GM19468 (cell line): ENCODE results near the gene FBXL13.
"Not testable (repeated sequence)": the region's sequence is repeated elsewhere in the genome, so short reads cannot be mapped to it uniquely, and the experiment has no call there.

Experiments used
- ATAC-seq: cut with Tn5 transposase; IDR thresholded peaks from one replicate; pipeline ENCODE4 v1.9.1; 2021; ENCODE audit warnings: mild to moderate bottlenecking, moderate library complexity, moderate number of reproducible peaks; ENCODE audit not compliant: unreplicated experiment; ENCODE audit errors: extremely low read depth

The FBXL13 gene

GRCh38 chr7:103074519-103075336, at the start of gene FBXL13, which contains the start of gene ARMC10:
TSS of gene FBXL13 (minus strand) at chr7:103074796.
TSS of gene ARMC10 (plus strand) at chr7:103075140. CDS start at chr7:103075273, 133 bp downstream.
- ATAC-seq, result peak; percentile 86

- no peak for ATAC-seq
These were observed 48.9 kb upstream of the FBXL13 start for GRCh38 chr7:103123529-103123928.

- ATAC-seq, result no peak
These were observed 47.0 kb upstream of the FBXL13 start for GRCh38 chr7:103121641-103122040.

GRCh38 chr7:103120362-103120761, 45.8 kb upstream of the FBXL13 start:
- no peak for ATAC-seq

- no peak for ATAC-seq
These were observed 45.2 kb upstream of the FBXL13 start for GRCh38 chr7:103119791-103120291.

- no peak for ATAC-seq
These were observed 42.9 kb upstream of the FBXL13 start for GRCh38 chr7:103117465-103117864.

GRCh38 chr7:103116991-103117390, 42.4 kb upstream of the FBXL13 start:
- no peak for ATAC-seq

- no peak for ATAC-seq
These were observed 41.9 kb upstream of the FBXL13 start for GRCh38 chr7:103116511-103116910.

GRCh38 chr7:103115771-103116170, 41.2 kb upstream of the FBXL13 start:
- no peak for ATAC-seq

GRCh38 chr7:103114576-103115008, 40.0 kb upstream of the FBXL13 start:
- no peak for ATAC-seq

- ATAC-seq, result no peak
These were observed 38.6 kb upstream of the FBXL13 start for GRCh38 chr7:103113164-103113563.

- not testable (repeated sequence) for ATAC-seq
These were observed 32.1 kb upstream of the FBXL13 start for GRCh38 chr7:103106703-103107070.

- no peak for ATAC-seq
These were observed 31.6 kb upstream of the FBXL13 start for GRCh38 chr7:103106005-103106702.

- no peak for ATAC-seq
These were observed 26.9 kb upstream of the FBXL13 start for GRCh38 chr7:103101543-103101942.

GRCh38 chr7:103100348-103100747, 25.8 kb upstream of the FBXL13 start:
- ATAC-seq, result no peak

- ATAC-seq, result no peak
These were observed 22.4 kb upstream of the FBXL13 start for GRCh38 chr7:103097041-103097440.

- not testable (repeated sequence) for ATAC-seq
These were observed 21.0 kb upstream of the FBXL13 start for GRCh38 chr7:103095558-103095957.

GRCh38 chr7:103094102-103094501, 19.5 kb upstream of the FBXL13 start:
- ATAC-seq, result no peak

- ATAC-seq, result no peak
These were observed 18.8 kb upstream of the FBXL13 start for GRCh38 chr7:103093429-103093828.

- ATAC-seq, result not testable (repeated sequence)
These were observed 17.7 kb upstream of the FBXL13 start for GRCh38 chr7:103092321-103092720.

- ATAC-seq, result no peak
These were observed 8.6 kb upstream of the FBXL13 start for GRCh38 chr7:103083210-103083609.
